ENCODE results near the gene PRDM5.

Gene PRDM5

GRCh38 chr4:120903419-120903818 lies 19.1 kb downstream of the PRDM5 start:
- H3K27ac Mint-ChIP-seq, result no peak overlapping the region
- H3K9me3 Mint-ChIP-seq, result peaks cover 8% of the 10 kb centered on the region
- peaks cover 65% of the 10 kb centered on the region for H3K36me3 Mint-ChIP-seq (ENCODE audit: low read depth)
- H3K27me3 Mint-ChIP-seq (ENCODE audit: low read depth, poor library complexity), result no peaks in the 10 kb centered on the region
- H3K4me3 Mint-ChIP-seq, result no peak overlapping the region
- TF ChIP-seq, protein P1, sequence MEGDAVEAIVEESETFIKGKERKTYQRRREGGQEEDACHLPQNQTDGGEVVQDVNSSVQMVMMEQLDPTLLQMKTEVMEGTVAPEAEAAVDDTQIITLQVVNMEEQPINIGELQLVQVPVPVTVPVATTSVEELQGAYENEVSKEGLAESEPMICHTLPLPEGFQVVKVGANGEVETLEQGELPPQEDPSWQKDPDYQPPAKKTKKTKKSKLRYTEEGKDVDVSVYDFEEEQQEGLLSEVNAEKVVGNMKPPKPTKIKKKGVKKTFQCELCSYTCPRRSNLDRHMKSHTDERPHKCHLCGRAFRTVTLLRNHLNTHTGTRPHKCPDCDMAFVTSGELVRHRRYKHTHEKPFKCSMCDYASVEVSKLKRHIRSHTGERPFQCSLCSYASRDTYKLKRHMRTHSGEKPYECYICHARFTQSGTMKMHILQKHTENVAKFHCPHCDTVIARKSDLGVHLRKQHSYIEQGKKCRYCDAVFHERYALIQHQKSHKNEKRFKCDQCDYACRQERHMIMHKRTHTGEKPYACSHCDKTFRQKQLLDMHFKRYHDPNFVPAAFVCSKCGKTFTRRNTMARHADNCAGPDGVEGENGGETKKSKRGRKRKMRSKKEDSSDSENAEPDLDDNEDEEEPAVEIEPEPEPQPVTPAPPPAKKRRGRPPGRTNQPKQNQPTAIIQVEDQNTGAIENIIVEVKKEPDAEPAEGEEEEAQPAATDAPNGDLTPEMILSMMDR (IDR thresholded peaks at IDR 0.05), result no peak
- DNase-seq, result no peak
- H3K4me1 Mint-ChIP-seq, result no peaks in the 10 kb centered on the region

DNA sequence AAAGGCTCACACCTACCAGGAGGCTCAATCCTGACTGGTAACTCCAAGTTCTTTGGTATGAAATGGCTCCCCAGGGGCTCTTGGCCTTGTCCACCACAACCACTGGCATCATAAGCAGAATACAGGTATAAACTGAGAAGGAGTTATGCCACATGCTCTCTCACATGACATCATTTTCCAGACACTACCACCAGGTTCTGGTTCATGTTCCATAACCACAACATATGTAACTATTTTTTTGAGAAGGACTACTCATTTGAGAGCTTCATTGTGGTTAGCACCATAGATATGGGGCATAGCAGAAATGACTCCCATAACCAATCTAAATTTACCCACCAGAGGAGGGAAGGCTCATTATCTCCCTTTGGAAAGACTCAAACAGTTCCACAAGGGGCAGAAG lies 19.6 kb downstream of the PRDM5 start:
- H3K4me3 Mint-ChIP-seq, result no peak overlapping the region
- no peak overlapping the region for H3K27ac Mint-ChIP-seq
- H3K4me1 Mint-ChIP-seq, result no peaks in the 10 kb centered on the region
- TF ChIP-seq, protein P1 (IDR thresholded peaks at IDR 0.05), result no peak
- no peak for DNase-seq
- peaks cover 8% of the 10 kb centered on the region for H3K9me3 Mint-ChIP-seq
- no peaks in the 10 kb centered on the region for H3K27me3 Mint-ChIP-seq (ENCODE audit: low read depth, poor library complexity)
- H3K36me3 Mint-ChIP-seq (ENCODE audit: low read depth), result peaks cover 65% of the 10 kb centered on the region

GRCh38 chr4:120901731-120902130 lies 20.8 kb downstream of the PRDM5 start:
- H3K9me3 Mint-ChIP-seq, result peaks cover 8% of the 10 kb centered on the region
- no peak for DNase-seq
- no peak overlapping the region for H3K27ac Mint-ChIP-seq
- peaks cover 58% of the 10 kb centered on the region for H3K36me3 Mint-ChIP-seq (ENCODE audit: low read depth)
- no peaks in the 10 kb centered on the region for H3K27me3 Mint-ChIP-seq (ENCODE audit: low read depth, poor library complexity)
- TF ChIP-seq, protein P1 (IDR thresholded peaks at IDR 0.05), result no peak
- no peaks in the 10 kb centered on the region for H3K4me1 Mint-ChIP-seq
- no peak overlapping the region for H3K4me3 Mint-ChIP-seq

DNA sequence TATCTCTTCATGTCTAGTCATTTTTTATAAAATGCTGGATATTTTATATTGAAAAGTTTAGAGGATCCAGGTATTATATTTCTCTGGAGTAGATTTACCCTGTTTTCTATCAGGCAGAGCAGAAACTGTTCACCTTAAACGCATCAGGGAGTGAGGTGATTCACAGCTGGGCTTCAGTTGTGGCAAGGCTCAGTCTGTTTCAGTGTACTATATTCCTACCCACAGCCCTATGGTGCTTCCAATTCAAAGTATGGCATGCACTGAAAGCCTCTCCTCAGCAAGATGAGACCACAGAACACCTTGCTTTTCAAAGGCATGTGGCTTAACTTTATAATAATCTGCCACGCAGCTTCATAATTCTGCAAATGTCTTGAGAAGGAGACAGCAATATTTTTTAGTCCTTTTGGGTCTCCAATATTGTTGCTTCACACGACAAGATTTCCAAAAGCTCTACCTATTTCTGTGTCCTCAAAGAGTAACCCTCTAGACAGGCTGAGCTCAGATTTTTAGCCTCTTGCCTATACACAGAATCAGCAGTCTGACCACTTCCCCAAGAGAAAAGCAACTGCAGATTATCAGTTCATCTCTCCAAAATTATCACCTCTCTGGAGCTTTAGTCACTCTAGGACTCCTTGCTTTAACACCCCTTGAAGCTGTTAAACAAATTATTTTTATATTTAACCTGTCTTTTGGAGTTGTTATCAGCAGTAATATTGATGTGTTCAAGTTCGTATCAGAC lies 24.4 kb downstream of the PRDM5 start:
- Mint-ChIP-seq H3K27ac (no peak overlapping the region), H3K36me3 (ENCODE audit: low read depth) (peaks cover 60% of the 10 kb centered on the region), H3K4me1 (no peaks in the 10 kb centered on the region), H3K9me3 (peaks cover 4% of the 10 kb centered on the region), H3K4me3 (no peak overlapping the region), H3K27me3 (ENCODE audit: low read depth, poor library complexity) (no peaks in the 10 kb centered on the region)
- no peak for DNase-seq
- TF ChIP-seq, protein P1 (IDR thresholded peaks at IDR 0.05), result no peak

DNA sequence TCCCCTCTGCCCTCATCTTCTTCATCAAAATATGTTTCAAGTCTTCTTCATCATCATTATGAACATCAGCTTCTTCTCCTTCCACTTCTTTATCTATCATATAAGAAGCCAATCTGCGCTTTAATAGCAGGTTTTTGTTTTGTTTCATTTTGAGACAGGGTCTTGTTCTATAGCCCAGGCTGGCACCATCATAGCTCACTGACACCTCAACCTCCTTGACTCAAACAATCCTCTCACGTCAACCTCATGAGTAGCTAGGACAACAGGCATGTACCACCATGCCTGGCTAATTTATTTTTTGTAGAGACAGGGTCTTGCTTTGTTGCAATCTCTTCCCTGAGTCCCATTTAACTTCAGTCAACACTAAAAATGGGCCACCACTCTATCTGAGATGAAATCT lies 27.0 kb downstream of the PRDM5 start:
- H3K27ac Mint-ChIP-seq, result no peak overlapping the region
- H3K36me3 Mint-ChIP-seq (ENCODE audit: low read depth), result peaks cover 67% of the 10 kb centered on the region
- peaks cover 25% of the 10 kb centered on the region for H3K9me3 Mint-ChIP-seq
- no peaks in the 10 kb centered on the region for H3K27me3 Mint-ChIP-seq (ENCODE audit: low read depth, poor library complexity)
- no peak for DNase-seq
- TF ChIP-seq, protein P1 (IDR thresholded peaks at IDR 0.05), result no peak
- no peaks in the 10 kb centered on the region for H3K4me1 Mint-ChIP-seq
- no peak overlapping the region for H3K4me3 Mint-ChIP-seq

GRCh38 chr4:120893314-120893713 lies 29.2 kb downstream of the PRDM5 start:
- peaks cover 34% of the 10 kb centered on the region for H3K9me3 Mint-ChIP-seq
- H3K27ac Mint-ChIP-seq, result no peak overlapping the region
- TF ChIP-seq, protein P1 (IDR thresholded peaks at IDR 0.05), result no peak
- no peak overlapping the region for H3K4me3 Mint-ChIP-seq
- no peaks in the 10 kb centered on the region for H3K4me1 Mint-ChIP-seq
- DNase-seq, result no peak
- H3K27me3 Mint-ChIP-seq (ENCODE audit: low read depth, poor library complexity), result no peaks in the 10 kb centered on the region
- H3K36me3 Mint-ChIP-seq (ENCODE audit: low read depth), result peaks cover 72% of the 10 kb centered on the region

All from nephron progenitor cell (in vitro differentiated cells).